Vagina (tissue), 2 donors: ENCODE results near the gene SMOC2.

Experiments used
- CTCF ChIP-seq, 3 experiments: fragments of 450-650 bp in 2 of 3; fragments of 200-600 bp in 1 of 3; sonication (generic) in 1 of 3; IDR thresholded peaks; one replicate each; pipeline ENCODE4 v1.5.1; 2017 to 2019; ENCODE audit warnings: antibody characterized with exemption in 3 of 3, mild to moderate bottlenecking in 2 of 3, moderate library complexity in 2 of 3
- POLR2A ChIP-seq, 2 donors: fragments of 450-650 bp; IDR thresholded peaks; one replicate each; pipeline ENCODE4 v1.6.1; 2017; ENCODE audit warnings: antibody characterized with exemption in 2 of 2, mild to moderate bottlenecking in 2 of 2, moderate library complexity in 2 of 2
- POLR2AphosphoS5 ChIP-seq, 2 donors: sonication (generic); formaldehyde crosslinking; IDR thresholded peaks; one replicate each; pipeline ENCODE4 v1.9.0; 2017; ENCODE audit warnings: antibody characterized with exemption in 2 of 2, mild to moderate bottlenecking in 2 of 2, low read depth in 1 of 2; ENCODE audit not compliant: insufficient read depth in 1 of 2

GRCh38 chr6:168456907-168457652, 16.1 kb downstream of the SMOC2 start:
- no peak for TF ChIP-seq CTCF (IDR thresholded peaks at IDR 0.05)
- no peak for TF ChIP-seq POLR2AphosphoS5 (IDR thresholded peaks at IDR 0.05; ENCODE audit: insufficient read depth in 1 of 2, low read depth in 1 of 2)
- no peak for TF ChIP-seq POLR2A (IDR thresholded peaks at IDR 0.05)
